CD4-positive, alpha-beta T cell treated with Interleukin-17A for 4 hours (primary cell): ENCODE data around the gene ATP5PD.
A peak's percentile ranks its signal among the peaks of the same experiment; 100 is the strongest.

Experiments used
- DNase-seq: peaks from one replicate; pipeline ENCODE4 v3.0.0-alpha.2; 2020; ENCODE audit warnings: mixed read lengths

Gene ATP5PD

GRCh38 chr17:75046407-75047289 lies at the start of gene ATP5PD, which contains the start of gene KCTD2:
Gene ATP5PD (minus strand): TSS chr17:75046969. CDS start chr17:75042650, 4,319 bp downstream.
Gene KCTD2 (plus strand): TSS chr17:75047225. CDS start chr17:75047251, 26 bp downstream.
- peak; percentile 97 for DNase-seq

GRCh38 chr17:75096082-75096625 lies 49.4 kb upstream of the ATP5PD start:
- no peak for DNase-seq

GRCh38 chr17:75094871-75095399 lies 48.2 kb upstream of the ATP5PD start:
- no peak for DNase-seq

GRCh38 chr17:75093548-75094158 lies 46.9 kb upstream of the ATP5PD start:
- no peak for DNase-seq

- no peak for DNase-seq
These were observed 45.1 kb upstream of the ATP5PD start for GRCh38 chr17:75091855-75092327.

GRCh38 chr17:75090871-75091854 lies 44.4 kb upstream of the ATP5PD start:
- no peak for DNase-seq

- DNase-seq, result peak; percentile 28
These were observed 42.0 kb upstream of the ATP5PD start for GRCh38 chr17:75088465-75089417.

- DNase-seq, result peak; percentile 75
These were observed 41.0 kb upstream of the ATP5PD start, which contains the start of gene SLC16A5 for GRCh38 chr17:75087558-75088453. Gene SLC16A5 (plus strand): TSS chr17:75087954. CDS start chr17:75093637, 5,683 bp downstream.

- no peak for DNase-seq
These were observed 40.4 kb upstream of the ATP5PD start for GRCh38 chr17:75087182-75087557.

GRCh38 chr17:75086496-75087181 lies 39.9 kb upstream of the ATP5PD start:
- no peak for DNase-seq

- DNase-seq, result peak; percentile 57
These were observed 37.4 kb upstream of the ATP5PD start for GRCh38 chr17:75084039-75084660.

- DNase-seq, result no peak
These were observed 35.9 kb upstream of the ATP5PD start for GRCh38 chr17:75082683-75083082.

- no peak for DNase-seq
These were observed 35.1 kb upstream of the ATP5PD start for GRCh38 chr17:75081611-75082540.

- no peak for DNase-seq
These were observed 32.2 kb upstream of the ATP5PD start for GRCh38 chr17:75079023-75079373.

- no peak for DNase-seq
These were observed 31.7 kb upstream of the ATP5PD start for GRCh38 chr17:75078284-75079022.

GRCh38 chr17:75077496-75078283 lies 30.9 kb upstream of the ATP5PD start:
- DNase-seq, result peak; percentile 69
